HS-5 (cell line): ENCODE measurements around the gene GLI2.

ENCODE experiments used
- DNase-seq: peaks from one replicate; pipeline ENCODE4 v3.0.0-alpha.2; 2012; ENCODE audit warnings: low read depth

The GLI2 gene

DNA sequence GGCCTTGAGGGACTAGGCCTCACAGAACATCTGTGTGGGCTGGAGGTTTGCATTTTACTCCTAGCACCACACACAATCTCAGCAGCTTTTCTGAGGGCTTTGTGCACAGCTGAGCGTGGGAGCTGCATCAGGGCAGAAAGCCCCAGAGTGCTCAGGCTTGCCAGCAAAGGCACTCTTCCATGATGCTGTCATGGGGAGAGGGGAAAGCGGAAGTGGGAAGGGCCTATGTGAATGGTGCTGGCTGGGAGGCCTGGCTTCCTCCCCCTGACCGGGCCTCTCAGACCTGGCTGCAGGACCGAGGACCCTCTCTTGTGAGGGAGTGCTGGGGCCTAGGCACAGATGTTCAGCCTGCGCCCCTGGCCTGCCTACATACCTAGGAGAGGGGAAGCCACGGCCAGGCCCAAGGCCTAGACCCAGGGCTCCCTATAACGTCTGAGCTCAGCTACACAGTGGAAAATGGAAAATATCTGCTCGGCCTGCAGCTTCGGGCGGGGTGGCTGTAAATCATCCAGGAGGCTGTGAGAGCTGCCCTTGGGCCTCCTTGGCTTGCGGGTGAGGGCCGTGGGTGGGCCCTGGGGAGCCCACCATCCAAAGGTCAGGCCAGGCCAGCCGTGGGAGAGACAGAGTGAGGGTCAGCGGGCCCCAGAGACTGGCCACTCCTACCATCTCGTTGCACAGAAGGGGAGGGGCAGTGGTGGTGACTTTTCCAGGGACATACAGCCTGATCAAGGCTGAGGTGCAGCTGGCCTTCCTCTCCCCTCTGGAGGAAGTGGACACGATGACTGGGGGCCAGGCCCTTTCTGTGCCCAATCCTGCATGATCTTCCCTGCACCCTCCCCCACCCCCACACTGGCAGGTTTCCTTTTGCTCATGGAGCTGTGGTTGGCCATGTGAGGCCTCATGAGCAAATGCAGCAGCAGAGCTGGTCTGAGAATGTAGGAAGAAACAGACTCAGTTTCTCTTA lies 22.8 kb downstream of the GLI2 start:
- DNase-seq = no peak

DNA sequence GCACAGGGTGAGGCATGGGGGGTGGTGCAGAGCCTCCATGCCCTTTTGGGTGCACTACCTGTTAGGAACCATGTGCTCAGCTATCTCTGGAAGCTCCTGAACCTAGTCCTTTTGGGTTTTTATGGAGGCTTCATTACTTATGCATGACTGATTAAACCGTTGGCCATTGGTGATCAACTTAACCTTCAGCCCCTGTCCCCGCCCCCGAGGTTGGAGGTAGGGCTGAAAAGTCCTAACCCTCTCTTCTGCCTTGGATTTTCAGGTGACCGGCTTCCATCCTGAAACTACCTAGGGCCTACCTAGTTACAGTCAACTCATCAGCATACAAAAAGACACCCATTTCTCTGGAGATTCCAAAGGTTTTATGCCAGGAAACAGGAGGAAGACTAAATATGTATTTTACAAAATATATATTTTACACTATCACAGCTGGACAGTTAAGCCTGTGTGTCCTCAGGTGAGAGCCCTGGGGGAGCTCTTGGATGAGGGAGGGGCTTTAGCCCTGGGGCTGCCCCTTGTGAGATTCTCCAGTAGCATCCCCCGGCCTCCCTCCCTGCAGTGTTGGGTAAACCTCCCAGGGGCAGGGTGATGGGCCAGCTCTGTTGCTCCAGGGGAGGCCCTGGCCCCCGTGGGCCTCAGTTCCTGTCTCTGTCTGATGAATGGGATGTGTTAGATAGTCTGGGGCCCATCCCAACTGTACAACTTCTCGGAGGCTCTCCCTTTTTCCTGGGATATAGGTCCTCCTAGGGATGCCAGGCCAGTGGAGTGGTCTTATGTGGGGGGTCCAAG lies 24.1 kb downstream of the GLI2 start:
- DNase-seq = no peak

DNA sequence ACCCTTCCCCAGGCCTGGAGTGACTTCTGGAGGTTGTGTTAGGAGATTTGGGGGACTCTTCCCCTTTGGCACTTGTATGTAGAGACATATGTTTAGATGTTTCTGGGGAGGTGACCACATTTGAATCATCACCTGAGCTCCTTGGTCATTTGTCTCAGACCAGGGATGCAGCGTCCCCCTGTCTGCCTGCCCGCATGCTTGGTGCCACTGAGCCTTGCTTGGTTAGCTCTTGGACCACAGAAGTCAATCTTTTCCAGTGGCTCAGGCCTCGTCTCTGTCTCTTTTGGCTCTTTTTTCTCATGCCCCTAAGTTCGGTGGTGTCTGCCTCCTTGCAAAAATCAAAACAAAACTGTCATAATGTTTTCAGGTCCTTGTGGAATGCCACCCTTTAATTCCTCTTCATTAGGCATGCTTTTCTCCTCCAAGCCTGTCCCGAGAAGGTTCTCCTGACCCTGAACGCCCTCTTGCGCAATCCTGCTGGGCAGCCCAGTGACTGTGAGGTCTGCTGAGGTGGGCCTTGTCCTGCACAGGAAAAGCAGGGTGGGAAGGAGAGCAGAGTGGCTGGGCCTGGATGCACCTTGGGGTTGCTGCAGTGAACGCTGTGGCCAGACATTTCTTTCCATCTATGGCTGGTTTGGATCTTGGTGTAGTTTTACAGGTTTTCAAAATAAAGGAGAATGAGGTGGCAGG lies 24.9 kb downstream of the GLI2 start:
- no peak for DNase-seq

DNA sequence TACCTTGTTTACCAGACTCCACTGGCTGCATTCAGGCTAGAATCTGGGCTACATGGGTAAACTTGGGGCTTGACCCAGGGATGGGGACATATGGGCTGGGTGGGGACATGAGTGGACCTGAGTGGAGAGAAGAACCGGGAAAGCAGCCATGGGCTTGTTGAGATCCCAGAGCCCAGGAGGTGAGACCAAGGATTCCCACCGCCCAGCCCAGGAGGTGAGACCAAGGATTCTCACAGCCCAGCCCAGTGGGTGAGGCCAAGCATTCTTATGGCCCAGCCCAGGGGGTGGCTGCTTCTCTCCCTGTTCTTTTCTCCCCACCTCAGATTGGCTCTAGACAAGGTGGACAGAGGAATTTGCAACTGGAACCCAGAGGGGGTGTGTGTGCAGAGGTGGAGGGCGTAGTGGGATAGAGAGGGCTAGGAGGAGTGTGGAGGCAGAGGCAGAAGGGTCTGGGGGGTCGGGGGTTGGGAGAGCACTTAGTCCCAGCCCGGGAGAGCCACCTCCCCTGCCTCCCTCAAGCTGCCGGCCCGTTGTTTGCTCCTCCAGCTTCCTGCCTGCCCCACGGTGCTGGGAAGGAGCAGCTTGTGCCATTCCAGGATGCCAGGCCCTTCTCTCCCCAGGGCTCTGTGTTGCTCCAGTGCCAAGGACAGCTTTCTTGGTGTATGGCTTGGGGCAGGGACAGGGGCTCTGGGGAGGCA lies 25.6 kb downstream of the GLI2 start:
- DNase-seq = no peak

DNA sequence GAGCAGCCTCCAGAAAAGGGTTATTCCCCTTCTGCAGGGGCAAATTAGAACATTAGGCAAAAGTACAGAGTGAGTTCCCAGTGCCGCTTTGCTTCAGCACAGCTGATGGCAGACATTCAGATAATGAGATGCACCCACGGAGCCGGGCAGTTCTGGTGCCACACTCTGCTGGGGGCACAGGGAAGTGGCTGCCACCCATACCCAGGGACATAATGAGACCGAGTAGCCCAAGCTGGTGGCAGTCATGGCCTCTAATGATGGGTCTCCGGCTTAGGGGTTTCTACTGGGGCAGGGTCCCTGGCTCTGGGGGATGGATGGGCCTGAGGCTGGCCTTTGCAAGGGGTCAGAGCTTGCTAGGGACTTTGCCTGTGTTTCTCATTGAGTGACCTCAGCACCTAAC lies 26.2 kb downstream of the GLI2 start:
- no peak for DNase-seq

DNA sequence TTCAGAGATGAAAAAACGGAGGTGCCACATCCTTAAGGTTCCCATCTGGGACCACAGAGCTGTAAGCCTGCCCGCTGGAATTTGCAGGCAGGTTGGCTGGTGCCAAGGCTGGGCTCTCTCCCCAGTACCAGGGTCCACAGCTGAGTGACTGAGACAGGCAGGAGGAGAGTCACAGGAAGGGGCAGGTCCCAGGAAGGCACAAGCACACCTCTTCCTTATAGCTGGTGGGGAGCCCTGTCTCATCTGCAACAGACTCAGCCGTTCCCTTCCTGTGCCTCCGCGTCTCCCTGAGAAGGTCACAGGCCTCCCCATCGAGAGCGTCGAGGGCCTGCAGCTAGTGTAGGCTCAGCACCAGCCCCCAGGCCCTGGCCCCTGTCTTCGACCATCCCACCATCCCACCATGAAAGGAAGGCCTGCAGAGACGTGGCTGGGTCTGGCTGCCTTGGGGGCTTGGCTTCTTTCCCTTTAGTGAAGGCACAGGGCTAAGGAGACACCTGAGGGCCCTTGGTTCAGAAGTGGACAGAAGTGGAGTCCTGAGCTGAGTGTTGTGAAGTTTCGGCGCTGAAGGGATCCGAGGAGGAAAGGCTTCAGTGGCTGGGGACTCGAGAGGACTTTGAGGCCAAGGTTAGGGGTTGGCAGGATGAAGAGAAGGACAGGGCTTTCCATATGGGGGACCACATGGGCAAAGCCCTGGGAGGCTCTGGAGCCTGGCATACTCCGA lies 26.8 kb downstream of the GLI2 start:
- no peak for DNase-seq

DNA sequence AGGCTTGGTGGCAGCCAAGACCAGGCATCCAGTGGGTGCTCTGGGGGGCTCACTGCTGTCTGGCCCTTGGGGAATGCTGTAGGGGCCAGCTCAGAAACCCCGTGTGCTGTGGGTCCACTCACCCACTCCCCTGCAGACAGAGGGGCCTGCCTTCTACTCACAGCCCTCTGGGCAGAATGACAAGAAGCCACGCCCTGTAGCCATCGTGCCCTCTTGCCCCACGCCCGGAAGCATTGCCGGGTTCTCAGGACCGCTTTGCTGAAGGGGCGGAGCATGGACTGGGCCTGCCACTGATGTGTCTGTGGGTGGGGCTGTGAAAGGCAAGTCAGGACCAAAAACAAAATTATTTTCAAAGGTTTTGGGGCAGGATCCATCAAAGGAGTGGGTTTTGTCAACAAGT lies 27.8 kb downstream of the GLI2 start:
- no peak for DNase-seq

DNA sequence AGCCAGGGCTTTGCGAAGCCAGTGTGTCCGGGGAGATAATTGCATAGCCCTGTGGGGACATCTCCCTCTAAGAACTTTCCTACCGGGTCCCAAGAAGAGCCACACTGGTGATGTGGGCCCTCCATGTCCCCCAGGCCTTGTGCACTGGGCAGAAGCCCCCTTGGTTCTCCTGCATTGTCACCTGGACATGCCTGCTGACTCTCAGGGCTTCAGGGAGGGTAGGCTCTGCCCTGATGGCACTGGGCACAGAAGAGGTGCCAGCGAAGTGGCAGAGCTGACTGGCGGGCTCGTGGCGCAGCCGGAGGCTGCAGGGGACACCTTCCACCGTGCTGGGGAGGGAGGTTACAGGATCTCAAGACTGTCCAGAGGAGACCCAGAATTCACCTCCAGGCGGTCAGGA lies 28.3 kb downstream of the GLI2 start:
- DNase-seq = no peak

DNA sequence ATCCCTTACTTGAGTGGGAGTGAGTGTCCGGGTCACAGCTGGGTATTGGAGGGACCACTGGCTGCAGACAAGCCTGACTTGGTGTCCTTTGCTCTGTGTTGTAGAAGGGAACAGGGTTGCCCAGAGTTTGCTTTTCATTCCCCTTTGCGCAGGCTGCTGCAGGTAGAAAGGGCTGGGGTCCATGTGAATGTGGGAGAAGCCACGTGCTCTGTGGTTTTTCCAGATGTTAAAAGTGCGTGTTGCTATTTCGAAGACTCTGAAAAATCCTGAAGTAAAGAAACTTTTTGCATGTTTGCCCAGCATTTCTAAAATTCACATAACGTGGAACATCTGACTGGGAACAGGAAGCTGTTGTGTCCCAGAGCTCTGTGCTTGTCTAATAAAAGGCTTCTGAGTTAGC lies 28.8 kb downstream of the GLI2 start:
- no peak for DNase-seq

DNA sequence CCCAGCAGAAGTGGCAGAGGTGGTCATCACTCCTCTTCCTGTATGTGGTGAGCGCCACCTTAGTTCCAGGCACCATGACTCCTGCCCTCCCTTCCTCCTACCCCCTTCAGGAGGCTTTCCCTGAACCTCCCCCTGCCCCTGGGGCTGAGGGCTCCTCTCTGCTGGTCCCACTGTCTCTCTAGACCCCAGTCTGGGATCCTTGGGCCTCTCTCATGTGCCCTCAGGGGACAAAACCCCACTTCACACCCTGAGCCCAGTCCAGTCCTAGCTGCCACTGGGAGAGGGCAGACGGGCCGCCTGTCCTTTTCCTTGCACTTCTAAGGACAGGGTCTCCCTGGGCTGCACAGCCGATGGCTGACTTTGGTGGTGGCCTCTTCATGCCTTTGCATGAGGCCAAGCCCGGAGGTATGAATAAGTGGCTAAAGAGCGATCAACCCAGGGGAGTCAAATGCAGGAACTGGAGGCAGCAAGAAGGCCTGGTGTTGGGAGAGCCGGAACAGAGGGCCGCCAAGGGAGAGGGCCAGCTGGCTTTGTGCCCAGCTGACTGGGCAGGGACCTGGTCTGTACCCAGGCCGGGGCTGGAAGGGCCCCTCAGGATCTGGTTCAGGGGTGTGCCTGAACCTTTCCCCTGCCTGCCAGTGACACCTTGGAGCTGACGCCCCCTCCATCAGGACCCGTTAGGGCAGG lies 29.5 kb downstream of the GLI2 start:
- DNase-seq = no peak

DNA sequence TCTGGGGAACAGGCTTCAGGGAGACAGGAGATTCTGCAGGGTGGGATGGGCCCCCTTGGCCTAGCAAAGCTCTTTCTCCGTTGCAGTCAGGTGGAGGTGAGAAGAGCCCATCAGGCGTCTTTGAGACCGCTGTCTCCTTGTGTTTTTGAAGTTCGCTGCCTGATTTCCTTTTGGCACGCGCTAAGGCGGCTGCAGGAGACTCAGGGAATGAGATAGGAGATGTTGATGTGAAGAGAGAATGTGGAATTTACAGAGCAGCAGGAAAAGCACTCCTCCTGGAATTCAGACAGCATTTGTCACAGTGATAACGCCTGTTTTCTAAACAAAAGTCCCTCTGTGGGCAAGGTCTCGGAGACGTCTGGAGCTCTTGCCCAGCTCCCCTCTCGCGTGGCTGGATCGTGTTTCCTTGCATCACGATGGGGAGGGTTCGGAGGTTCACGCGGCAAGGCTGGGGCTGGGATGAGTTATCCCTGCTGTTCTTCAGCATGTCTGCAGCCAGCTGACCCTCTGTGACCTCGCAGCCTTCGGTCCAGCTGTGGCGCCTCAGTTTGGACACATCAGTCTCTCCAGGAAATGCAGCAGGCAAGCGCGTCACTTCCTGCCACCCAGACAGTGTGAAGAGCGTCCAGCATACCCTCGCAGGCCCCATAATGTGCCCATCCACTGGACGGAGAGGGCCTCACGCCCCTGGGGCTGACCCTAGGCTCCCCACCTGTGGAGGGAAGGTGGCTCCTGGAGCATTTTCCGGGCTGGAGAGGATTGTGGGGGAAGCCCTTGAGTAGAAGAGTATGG lies 30.2 kb downstream of the GLI2 start:
- DNase-seq = no peak

DNA sequence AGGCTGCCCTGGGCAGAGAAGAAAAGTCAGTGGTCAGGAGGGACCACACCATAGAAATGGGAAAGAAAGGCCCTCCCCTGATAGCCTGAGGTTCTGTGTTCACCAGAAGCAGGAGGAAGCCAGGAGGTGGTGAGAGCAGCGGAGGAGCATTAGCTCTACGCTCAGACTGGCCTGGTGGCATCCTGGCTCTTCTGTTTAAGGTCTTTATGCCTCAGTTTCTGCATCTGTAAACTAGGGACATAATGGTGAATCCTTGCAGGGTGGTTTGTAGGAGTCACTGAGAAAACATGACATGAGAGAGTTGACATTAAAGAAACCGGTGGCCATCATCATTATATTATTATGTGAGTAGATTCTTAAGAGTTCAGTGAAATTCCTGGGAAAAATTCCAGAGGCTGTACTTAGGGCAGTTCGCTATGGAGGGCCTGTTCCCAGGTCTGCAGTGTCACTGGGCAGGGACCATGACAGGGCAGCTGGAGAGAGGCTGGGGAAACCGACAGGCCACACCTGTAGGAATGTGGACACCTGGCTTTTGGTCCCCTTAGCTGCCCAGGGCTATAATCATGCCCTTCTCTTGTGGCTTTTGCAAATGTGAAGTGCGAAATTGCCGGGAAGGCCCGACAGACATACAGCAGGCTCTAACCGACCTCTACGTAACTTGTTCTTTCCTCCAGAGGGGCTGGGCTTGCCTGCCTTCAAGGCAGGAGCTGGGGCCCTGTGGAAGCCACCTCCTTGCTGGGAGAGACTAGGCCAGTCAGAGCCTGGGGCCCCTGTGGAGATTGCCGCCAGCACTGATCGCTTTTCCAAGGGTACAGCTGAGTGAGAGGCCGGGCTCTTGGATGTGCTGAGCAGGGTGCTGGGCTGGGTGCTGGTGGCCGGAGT lies 31.0 kb downstream of the GLI2 start:
- DNase-seq = no peak

DNA sequence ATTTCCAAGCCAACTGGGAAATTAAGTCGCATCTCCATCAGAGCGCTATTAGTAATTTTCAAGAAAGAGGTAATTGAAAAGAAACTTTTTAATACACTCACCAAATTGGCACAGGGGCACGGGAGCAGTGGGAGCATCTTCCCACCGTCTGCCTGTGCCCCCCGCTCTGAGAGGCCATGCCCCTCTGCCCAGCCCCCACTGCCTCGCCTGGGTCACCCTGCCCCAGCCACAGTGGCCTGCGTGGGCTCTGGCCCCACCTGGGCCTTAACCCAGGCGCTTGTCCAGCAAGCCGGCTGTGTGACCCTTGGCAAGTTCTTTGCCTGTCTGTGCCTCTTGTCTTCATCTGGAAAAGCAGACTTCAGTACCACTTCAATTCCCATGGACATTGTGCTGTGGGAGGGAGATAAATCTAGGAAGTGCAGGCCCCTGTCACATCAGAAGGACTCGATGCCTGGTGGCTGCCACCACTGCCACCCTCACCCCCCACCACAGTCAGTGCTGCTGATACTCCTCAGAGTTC lies 31.9 kb downstream of the GLI2 start:
- no peak for DNase-seq

DNA sequence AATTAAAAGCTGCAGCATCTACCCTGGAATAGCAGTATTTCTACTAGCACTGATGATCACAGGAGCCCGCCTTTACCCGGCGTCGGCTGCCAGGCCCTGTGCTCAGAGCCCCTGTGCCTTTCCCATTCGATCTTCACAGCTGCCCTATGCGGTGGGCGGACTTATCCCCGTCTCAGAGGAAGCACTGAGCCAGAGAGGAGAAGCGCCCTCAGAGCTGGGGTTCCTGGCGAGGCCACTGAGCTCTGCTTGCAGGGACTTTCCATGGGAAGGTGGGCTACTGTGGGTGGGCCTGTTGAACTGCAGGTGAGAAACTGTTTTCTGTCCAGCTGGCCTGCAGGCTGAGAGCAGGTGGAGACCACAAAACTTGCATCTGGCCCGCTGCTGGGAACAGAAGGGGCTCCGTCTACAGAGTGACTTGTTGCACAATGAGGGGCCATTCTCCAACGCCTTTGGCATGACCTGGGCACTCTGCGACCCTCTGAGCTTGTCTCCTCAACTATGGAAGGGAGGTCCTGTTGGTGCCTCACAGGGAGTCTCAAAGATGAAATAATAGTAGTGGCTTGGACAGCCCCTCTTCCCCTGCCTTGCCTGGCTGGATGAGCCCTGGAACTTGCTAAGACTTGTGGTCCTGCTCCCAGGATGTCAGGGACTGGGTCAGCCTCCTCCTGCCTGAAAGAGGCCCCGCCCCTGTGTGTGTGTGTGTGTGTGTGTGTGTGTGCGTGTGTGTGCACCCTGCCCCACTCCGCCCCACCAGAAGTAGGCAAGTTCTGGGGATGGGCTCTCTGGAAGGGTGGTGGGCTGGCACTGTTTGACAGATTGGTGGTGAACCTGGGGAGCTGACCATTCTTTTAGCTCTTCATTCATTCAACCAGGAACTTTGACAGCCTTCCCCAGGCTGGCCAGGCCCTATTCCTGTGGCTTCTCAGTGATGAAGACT lies 32.7 kb downstream of the GLI2 start:
- no peak for DNase-seq

DNA sequence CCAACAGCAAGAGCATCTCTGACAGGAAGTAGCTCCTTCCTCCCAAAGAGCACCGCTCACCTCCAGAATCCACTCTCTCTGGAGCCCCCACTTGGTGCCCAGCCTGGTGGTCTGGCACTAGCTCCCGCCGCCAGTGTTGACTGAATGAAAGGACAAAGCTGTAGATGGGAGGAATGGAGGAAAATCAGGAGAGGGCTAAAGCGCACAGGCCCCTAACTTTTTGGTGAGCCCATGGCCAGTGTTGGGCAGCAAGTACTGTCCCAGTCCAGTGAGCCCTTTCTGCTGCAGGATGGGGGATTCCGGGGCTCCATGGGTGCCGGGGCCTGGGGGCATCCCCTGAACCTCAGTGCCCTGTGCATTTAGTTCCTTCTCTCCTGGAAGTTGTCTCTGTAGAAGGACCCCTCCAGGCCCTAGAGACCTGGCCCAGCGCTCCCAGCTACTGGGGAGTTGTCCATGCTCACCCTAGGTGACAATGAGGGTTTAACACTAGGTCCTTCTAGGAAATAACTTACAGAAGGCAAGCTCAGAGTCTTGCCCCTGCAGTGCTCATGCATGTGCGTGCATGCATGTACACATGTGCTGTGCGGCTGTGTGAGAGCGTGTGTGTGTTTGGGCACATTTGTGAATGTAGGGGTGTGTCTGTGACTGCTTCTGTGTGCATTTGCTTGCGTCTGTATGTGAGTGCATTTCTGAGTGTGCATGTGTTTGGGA lies 33.6 kb downstream of the GLI2 start:
- no peak for DNase-seq

DNA sequence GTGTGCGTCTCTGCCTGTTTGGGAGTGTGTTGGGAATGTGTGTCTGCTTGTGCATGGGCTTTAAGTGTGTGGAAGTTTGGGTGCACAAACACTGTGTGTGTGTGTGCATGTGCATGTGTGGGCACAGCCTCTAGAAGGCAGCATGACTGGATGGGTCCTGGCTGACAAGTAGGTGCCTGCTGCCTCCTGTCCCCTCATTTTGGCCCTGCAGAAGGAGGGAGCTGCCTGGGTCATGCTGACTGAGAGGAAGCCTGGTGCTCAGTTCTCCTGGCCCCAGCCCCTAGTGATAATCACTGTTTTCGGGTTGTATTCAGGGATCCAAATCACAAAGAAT lies 34.1 kb downstream of the GLI2 start:
- no peak for DNase-seq

DNA sequence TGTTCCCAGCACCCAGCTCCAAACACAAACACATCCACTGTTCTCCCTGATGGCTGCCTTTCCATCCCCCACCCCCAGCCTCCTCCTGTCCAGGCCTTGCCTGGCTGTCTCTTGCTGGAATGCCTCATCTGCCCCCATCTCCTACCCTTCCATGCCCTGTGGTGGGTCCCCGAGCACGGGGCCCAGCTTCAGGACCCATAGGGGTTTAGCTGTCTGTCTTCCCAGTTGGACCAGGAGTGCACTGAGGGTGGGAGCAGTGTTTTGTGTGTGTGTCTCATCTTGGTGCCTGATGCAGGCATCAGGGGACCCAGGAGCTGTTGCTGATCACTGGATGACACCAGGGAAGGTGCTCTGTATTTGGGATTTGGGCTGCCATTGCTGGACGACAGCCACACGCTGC lies 34.5 kb downstream of the GLI2 start:
- no peak for DNase-seq
